HepG2 (cell line): ENCODE measurements around the gene PFKP. TPM values are rescaled to one million over a fixed set of nuclear protein-coding genes. Genes with fewer than 3 reads are reported as not detected.

Experiments used
- AHR ChIP-seq: IDR thresholded peaks from 2 replicates; pipeline ENCODE4 v1.6.1; 2018; ENCODE audit warnings: missing genetic modification reagents, missing compliant biosample characterization
- GFI1 ChIP-seq: sonication (generic); formaldehyde crosslinking; IDR thresholded peaks from 2 replicates; pipeline ENCODE4 v1.5.0; 2020; ENCODE audit warnings: missing genetic modification reagents, mild to moderate bottlenecking, borderline replicate concordance
- KAT7 ChIP-seq: IDR thresholded peaks from 2 replicates; pipeline ENCODE4 v1.6.1; 2018; ENCODE audit warnings: borderline replicate concordance, missing compliant biosample characterization
- MIXL1 ChIP-seq: IDR thresholded peaks from 2 replicates; pipeline ENCODE4 v1.6.1; 2016
- NR2F6 ChIP-seq, 2 experiments: IDR thresholded peaks; 2 replicates each; pipeline ENCODE4 v1.6.1; 2016; ENCODE audit warnings: antibody characterized with exemption in 1 of 2, mild to moderate bottlenecking in 1 of 2
- RCOR2 ChIP-seq: IDR thresholded peaks from 2 replicates; pipeline ENCODE4 v1.6.1; 2016; ENCODE audit warnings: missing biosample characterization, missing genetic modification reagents
- SOX5 ChIP-seq: IDR thresholded peaks from 2 replicates; pipeline ENCODE4 v1.6.1; 2016; ENCODE audit warnings: borderline replicate concordance
- SRY ChIP-seq: sonication (generic); formaldehyde crosslinking; IDR thresholded peaks from 2 replicates; pipeline ENCODE4 v1.8.0; 2022; ENCODE audit warnings: mild to moderate bottlenecking, missing genetic modification reagents
- ZBTB40 ChIP-seq, 2 experiments: fragments of 450-650 bp in 1 of 2; sonication (generic) in 1 of 2; formaldehyde crosslinking in 1 of 2; IDR thresholded peaks; 2 replicates each; pipeline versions ENCODE4 v1.6.1 to v1.8.0; 2016 to 2022; ENCODE audit warnings: antibody characterized with exemption in 1 of 2, mild to moderate bottlenecking in 1 of 2, missing genetic modification reagents in 1 of 2
- ZFP90 ChIP-seq: sonication (generic); formaldehyde crosslinking; IDR thresholded peaks from 2 replicates; pipeline ENCODE4 v1.8.0; 2022; ENCODE audit warnings: missing genetic modification reagents, mild to moderate bottlenecking, inconsistent platforms, borderline replicate concordance
- ZNF124 ChIP-seq: sonication (generic); formaldehyde crosslinking; IDR thresholded peaks from 2 replicates; pipeline ENCODE4 v1.4.0; 2020; ENCODE audit warnings: missing genetic modification reagents
- ZNF275 ChIP-seq: sonication (generic); formaldehyde crosslinking; IDR thresholded peaks from 2 replicates; pipeline ENCODE4 v1.8.0; 2022; ENCODE audit warnings: missing genetic modification reagents, mild to moderate bottlenecking, inconsistent platforms, borderline replicate concordance
- ZNF276 ChIP-seq: sonication (generic); formaldehyde crosslinking; IDR thresholded peaks from 2 replicates; pipeline ENCODE4 v1.4.0; 2020; ENCODE audit warnings: mild to moderate bottlenecking, low read depth, missing genetic modification reagents
- ZNF746 ChIP-seq: sonication (generic); formaldehyde crosslinking; IDR thresholded peaks from 2 replicates; pipeline ENCODE4 v1.8.0; 2022; ENCODE audit warnings: mild to moderate bottlenecking, missing genetic modification reagents
- ZNF777 ChIP-seq: sonication (generic); formaldehyde crosslinking; IDR thresholded peaks from 2 replicates; pipeline ENCODE4 v1.4.0; 2020; ENCODE audit warnings: missing genetic modification reagents
- ZSCAN20 ChIP-seq: sonication (generic); formaldehyde crosslinking; IDR thresholded peaks from 2 replicates; pipeline ENCODE4 v1.4.0; 2020; ENCODE audit warnings: missing genetic modification reagents, mild to moderate bottlenecking, borderline replicate concordance
- polyA plus RNA-seq, 8 experiments: library from polyadenylated mRNA; depleted of rRNA in 3 of 8; stranded (reverse) in 7 of 8; unstranded in 1 of 8; fragments of >200 nt; fragmentation: Illumina TruSeq in 4 of 8; extraction: Trizol in 4 of 8; gene quantifications; 2 replicates each; pipeline versions ENCODE4 v1.2.1 to v1.2.3, GENCODE V29; 2011 to 2016; ENCODE audit warnings: low read depth in 4 of 8, missing spikeins in 1 of 8, mixed read lengths in 1 of 8; ENCODE audit not compliant: insufficient read depth in 1 of 8
- total RNA-seq, 5 experiments: library from RNA; depleted of rRNA; stranded (reverse); fragments of >200 nt; fragmentation: Illumina TruSeq; extraction: Trizol; gene quantifications; 2 replicates each; pipeline ENCODE4 v1.2.3, GENCODE V29; 2016; ENCODE audit warnings: low read depth in 1 of 5

Gene PFKP
- total and polyA plus RNA-seq, 2 of the 13 experiments (the other 11 are each of a cell fraction or from before 2014, with no cell fraction given): 0.80 to 2.4 TPM

GRCh38 chr10:3172446-3173170 lies 105.3 kb downstream of the PFKP start, which contains the start of gene PITRM1 (continued):
- TF ChIP-seq ZNF276 (CRISPR knock-in tag) (peak; percentile 47; the same call in 1 of the 2 replicates), SOX5 (peak; percentile 30; the same call in 1 of the 2 replicates), ZFP90 (CRISPR knock-in tag) (no peak), ZNF777 (peak; percentile 58; the same call in 1 of the 2 replicates), ZNF275 (CRISPR knock-in tag) (no peak), RCOR2 (no peak), NR2F6 (IDR thresholded peaks at IDR 0.05) (no peak), NR2F6 (CRISPR knock-in tag; IDR thresholded peaks at IDR 0.05) (peak; percentile 64; the same call in 1 of the 2 replicates), GFI1 (CRISPR knock-in tag) (no peak), AHR (CRISPR knock-in tag) (no peak), ZNF746 (CRISPR knock-in tag) (no peak; the same call in 1 of the 2 replicates), KAT7 (CRISPR knock-in tag) (0 out of 2 replicates have a peak, but pooled peaks have one; percentile 62), SRY (CRISPR knock-in tag) (peak; percentile 94), MIXL1 (CRISPR knock-in tag) (no peak), ZNF124 (CRISPR knock-in tag) (0 out of 2 replicates have a peak, but pooled peaks have one; percentile 16), ZBTB40 (IDR thresholded peaks at IDR 0.05) (no peak), ZBTB40 (CRISPR knock-in tag; IDR thresholded peaks at IDR 0.05) (0 out of 2 replicates have a peak, but pooled peaks have one; percentile 35), ZSCAN20 (CRISPR knock-in tag) (peak; percentile 55; the same call in 1 of the 2 replicates)
